NCI-H1930 (cell line): ENCODE results near the gene DNPH1.

ENCODE experiments used
- DNase-seq, 2 experiments: peaks; one replicate each; lab custom pipeline; 2025; lab: John Stamatoyannopoulos, UW

Gene DNPH1

DNA sequence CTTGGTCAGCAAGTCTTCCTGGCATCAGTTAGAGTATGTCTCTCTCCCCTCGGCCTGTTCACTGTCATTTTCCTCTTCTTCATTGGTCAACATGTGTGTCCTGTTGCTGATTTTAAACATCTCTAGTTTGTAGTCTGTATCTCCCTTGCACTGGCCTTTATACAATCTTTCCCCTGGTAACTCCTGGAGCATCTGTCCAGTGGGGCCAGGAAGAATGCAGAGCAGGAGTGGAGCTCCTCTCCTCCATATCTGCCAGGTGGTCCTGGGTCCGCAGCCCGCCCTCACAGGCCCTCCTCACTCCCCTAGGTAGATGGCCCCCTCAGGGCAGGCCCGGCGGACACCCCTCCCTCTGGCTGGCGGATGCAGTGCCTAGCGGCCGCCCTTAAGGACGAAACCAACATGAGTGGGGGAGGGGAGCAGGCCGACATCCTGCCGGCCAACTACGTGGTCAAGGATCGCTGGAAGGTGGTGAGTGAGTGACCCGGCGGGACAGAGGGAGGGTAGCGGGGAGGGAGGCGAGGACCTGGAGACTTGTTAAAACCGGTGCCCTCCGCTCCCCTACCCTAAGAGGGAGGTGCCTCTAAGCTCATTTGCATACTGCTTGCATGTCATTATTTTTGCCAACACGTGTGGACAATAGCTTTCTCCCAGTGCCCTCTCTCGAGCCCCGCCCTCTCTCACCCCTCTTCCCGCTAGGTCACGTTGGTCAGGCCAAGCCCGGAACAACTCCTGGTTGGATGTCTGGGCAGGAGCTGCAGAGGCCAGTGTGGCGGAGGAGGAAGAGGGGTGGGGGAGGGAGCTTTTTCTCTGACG lies 17.2 kb upstream of the DNPH1 start:
- DNase-seq, result no peak

DNA sequence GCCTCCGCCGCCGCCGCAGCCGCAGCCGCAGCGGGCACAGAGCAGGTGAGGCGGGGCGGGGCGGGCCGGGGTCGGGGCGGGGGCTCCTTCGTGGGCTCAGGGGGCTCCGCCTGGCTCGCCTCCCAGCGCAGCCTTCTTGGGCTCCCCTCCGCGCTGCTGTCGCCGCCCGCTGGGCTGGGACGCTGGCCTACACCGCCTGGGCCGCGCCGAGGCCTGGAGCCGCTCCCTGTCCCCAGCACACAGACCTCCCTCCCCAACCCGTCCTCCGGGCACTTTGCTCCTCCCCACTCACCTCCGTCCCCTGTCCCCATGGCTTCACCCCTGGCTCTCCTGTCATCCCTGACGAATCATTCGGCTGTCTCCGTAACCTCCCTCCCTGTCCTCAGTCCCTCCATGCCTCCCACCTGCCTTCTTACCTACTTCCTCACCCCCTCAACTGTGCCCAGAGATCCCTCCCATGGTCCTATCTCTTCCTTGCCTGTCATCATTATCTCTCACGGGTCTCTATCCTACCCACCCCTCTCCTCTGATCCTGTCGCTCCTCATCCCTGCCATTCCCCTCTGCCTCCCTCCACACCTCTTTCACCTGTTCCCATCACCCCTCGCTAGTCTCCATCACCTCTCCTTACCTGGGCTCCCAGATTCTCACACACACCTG lies 14.5 kb upstream of the DNPH1 start:
- DNase-seq, result no peak

DNA sequence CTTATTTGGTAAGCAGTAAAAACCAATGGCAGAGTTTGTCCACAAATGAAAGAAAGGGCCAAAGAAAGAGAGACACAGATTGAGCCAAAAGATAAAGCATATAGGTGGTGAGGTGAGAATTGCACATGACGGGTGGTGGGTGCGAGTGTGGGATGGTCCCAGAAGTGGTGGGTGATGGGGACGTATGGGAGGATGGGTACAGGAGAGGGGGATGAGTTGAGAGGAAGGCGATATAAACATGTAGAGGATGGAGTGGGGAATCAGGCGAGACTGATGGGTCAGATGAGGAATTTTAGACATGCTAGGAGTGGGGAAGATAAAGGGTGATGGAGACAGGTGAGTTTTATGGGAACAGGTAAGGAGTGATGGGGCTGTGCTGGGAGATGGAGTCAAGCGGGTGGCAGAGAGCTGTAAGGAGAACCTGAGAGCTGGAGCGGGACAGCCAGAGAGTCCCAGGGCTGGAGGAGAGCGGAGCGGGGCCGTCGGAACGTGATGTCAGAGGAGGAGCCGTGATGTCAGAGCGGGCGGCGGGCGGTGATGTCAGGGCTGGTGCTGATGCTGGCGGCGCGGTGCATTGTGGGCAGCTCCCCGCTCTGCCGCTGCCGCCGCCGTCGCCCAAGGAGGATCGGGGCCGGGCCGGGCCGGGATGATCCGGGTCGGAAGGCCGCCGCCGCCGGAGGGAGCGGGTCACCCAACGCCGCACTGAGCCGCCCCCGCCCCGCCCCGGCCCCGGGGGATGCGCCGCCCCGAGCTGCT lies 13.8 kb upstream of the DNPH1 start, which contains the start of gene TTBK1:
TSS of gene TTBK1 (plus strand) at position 574 of the 756 bp plus-strand sequence. CDS start 3,180 bp downstream, outside the sequence.
- DNase-seq, result peak; percentile 25 to 66

DNA sequence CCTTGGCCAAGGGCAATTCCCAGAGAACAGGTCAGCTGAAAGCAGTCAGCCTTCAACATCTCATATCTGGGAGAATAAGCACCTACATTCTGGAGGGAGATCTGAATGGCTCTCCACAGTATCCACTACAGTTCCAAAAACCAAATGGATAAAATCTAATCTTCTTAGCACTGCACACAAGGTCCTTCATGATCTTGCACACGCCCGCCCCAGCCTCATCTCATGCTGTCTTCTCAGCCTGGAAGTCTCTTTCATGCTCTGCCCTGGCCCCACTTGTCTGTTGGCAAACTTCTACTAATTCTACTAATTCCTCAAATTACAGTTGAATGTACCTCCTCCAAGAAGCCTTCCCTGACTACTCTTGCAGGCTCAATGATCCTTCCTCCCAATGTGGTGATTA lies 12.2 kb upstream of the DNPH1 start:
- no peak for DNase-seq

DNA sequence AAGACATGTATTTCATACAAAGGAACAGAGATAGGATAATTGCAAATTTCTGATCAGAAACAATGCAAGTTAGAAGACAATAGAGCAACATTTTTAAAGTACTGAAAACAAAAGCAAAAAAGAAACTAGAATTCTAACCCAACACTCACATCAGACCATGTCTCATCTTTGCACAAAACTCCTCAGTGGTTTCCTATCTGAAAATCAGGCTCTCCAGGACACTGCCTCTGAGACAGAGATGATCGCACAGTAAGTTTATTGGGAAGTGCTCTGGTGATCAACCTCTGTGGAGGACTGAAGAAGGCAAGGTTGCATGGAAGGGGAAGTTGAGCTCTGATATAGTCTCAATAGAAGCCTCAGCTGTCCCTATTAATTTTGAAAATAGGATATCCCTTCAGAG lies 11.7 kb upstream of the DNPH1 start:
- no peak for DNase-seq

DNA sequence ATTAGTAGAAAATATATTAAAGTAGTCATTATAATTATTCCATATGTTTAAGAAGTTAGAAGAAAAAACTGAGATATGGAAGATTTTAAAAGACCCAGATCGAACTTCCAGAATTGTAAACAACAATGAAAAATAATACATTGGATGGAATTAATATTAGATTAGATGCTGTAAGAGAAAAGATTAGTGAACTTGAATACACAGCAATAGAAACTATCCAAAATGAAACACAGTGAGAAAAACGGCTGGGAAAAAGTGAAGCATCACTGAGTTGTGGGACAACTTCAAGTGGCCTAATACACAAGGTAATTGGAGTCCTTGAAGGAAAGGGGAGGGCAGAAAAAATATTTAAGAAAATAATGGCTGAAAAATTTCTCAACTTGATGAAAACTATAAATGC lies 9.8 kb upstream of the DNPH1 start:
- no peak for DNase-seq

DNA sequence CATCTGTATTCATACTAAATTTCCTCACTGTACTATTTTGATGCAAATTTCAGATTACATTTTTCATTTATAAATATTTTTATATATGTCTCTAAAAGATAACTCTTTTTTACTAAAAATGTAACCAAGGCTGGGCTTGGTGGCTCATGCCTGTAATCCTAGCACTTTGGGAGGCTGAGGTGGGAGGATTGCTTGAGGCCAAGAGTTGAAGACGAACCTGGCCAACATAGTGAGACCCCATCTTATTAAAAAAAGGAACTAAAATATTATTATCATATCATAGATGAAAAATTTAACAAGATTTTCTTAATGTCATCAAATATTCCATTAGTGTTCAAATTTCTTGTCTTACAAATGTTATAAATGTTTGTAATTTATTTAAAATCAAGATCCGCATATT lies 6.6 kb upstream of the DNPH1 start:
- DNase-seq, result no peak

DNA sequence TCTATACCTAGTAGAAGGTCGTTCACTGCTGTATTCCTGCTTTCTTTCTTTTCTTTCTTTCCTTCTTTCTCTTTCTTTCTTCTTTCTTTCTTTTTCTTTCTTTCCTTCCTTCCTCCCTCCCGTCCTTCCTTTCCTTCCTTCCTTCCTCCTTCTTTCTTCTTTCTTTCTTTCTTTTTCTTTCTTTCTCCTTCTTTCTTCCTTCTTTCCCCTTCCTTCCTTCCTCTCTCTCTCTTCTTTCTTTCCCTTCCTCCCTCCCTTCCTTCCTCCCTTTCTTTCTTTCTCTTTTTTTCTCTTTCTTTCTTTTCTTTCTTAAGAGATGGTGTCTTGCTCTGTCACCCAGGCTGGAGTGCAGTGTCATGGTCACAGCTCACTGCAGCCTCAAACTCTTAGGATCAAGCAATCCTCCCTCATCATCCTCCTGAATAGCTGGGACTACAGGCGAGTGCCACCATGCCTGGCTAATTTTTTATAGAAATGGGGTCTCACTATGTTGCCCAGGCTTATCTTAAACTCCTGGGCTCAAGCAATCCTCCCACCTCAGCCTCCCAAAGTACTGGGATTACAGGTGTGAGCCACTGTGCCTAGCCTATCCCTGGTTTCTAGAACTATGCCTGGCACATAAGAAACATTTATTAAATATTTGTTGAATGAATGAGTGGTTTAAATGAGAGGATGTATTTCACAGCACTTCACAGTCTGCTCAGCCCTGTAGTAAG lies 2.6 kb upstream of the DNPH1 start:
- no peak for DNase-seq

DNA sequence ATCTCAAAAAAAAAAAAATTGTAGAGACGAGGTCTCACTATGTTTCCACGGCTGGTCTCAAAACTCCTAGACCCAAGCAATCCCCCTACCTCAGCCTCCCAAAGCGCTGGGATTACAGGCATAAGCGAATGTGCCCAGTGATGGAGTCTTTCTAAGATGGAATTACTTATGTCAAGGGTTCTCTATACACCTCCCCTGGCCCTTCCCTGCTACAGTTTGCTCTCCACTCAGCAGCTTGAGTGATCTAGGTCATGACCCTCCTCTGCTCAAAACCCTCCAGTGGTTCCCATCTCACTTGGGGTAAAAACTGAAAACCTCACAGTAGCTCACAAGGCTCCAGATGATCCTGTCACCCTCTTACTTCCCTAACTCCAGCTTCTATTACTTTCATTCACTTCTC lies 1.8 kb upstream of the DNPH1 start:
- no peak for DNase-seq

DNA sequence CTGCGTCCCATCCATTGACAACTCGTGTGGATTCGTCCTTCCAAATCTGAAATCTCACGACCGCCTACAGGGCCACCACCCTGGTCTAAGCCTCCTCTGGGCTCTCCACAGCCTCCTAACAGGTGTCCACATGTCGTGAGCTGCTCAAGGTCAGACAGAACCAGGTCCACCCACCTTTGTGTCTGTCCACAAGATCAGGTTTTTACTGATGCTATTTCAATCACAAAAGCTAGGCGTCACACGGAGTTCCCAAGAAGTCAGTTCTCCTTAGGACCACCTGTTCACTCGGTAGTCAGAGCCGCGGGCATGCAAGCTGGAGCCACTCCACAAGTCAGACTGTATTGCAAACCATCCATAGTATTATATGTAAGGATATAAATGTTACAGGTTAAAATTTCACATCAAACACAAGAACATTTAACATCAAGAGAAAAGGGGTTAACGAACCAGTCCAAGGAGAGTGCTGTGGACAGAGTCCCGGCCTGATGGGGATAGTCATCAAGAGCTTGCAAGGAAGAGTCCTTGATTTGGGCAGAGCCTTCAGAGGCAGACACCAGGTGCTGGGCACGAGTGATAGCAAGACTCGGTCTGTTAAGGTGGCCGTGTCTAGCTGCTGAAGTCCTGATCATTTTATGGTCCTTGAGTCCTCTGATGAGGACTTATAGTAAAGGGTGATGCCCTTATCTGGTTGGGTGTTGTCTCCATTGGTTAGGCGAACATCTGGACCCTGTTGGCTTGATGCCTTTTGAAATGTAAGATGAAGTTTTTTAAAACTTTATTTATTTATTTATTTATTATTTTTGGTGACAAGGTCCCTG lies 731 bp upstream of the DNPH1 start:
- DNase-seq, result no peak

DNA sequence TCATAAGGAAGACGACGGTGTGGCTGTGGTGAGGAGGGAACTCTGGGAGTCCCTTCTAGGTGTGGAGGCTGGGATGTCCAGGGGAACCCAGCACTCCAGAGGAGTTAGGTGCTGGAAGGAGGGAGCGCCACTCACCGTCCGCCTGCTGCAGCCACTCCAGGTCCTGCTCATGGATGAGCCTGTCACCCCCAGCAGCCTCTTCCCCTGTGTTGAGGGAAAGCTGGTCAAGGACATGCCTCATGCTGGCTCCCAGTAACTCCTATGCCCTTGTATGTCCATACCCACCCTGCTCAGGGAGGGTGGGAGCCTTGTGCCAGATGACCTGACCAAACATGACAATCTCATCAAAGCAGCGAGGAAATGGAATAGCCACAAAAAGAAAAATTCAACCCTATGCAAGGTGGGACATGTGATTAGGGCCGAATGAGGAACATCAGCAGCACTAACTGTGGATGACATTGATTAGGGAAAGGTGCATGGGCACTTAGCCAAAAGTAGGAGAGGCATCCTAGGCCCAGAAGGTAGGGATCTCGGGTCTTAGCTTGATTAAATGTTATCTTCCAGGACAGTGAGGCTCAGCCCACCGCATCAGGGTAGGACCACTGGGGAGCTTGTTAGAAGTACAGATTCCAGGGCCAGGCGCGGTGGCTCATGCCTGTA lies 3.0 kb downstream of the DNPH1 start:
- no peak for DNase-seq

DNA sequence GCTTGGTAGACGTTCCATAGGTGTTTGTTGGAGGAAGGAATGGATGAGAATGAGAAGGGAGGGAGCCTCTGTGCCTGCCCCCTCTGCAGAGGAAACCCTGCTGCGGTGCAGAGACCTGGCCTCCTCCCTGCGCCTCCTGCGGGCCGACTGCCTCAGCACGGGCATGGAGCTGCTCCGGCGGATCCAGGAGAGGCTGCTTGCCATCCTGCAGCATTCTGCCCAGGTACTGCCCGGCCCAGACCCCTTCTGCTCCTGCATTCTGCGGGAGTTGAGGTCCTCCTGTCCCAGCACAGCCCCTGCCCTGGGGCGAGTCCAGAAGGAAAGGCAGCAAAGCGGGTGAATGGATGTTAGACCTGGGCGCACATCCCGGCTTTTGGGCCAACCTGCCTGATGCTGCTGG lies 6.1 kb downstream of the DNPH1 start:
- no peak for DNase-seq

DNA sequence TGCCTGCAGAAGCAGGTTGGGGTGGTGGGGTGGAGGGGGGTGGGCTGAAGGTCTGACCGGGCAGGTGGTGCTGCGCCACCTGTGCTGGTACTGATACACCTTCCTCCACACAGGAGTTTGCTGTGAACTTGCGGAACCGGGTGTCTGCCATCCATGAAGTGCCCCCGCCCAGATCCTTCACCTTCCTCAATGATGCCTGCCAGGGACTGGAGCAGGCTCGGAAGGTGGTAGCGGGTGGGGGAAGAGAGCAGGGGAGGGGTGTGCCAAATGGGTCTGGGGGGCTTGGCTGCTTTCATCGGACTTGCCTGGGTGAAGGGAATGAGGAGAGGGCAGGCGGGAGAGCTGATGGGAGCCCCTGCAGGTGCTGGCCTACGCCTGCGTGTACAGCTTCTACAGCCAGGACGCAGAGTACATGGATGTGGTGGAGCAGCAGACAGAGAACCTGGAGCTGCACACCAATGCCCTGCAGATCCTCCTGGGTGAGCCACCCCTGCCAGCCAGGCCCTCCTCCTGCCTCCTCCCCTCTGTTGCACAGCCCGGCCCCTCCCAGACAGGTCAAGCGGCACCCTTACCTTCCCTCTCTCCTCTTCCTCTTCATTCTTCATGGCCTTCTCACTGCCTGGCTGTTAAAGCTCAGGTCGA lies 6.7 kb downstream of the DNPH1 start:
- DNase-seq, result no peak

DNA sequence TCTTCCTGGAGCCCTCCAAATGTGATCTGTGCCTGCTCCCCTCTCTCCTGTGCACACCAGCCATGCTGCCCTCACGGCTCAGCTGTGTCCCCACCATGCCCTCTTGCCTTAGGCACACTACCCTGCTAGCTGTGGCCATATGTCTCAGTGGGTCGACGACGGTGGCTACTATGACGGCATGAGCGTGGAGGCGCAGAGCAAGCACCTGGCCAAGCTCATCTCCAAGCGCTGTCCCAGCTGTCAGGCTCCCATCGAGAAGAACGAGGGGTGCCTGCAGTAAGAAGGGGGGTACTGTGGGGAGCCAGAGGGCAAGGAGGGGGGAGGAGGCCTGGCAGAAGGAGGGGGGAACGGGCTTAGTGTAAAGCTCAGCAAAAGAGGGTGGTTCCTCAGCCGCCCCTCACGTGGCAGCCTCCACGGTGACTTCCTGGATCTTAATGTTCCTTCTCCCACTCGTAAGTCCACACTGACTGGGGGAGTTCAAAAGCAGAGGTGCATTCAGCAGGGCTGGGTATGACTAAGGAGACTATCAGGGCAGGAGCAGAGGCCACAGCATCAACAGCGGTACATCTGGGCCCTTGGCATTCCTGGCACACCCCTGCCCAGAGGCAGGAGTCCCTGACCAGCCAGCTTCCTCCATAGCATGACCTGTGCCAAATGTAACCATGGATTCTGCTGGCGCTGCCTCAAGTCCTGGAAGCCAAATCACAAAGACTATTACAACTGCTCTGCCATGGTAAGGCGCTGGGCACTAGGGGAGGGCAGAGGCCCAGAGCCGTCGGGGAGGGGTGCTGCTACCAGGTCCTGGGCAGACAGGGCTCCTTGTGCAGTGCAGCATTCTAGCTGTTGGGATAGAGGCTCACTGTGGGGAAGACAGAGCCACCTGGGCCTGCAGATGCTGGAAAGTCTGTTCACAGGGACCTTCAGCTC lies 8.0 kb downstream of the DNPH1 start:
- no peak for DNase-seq

DNA sequence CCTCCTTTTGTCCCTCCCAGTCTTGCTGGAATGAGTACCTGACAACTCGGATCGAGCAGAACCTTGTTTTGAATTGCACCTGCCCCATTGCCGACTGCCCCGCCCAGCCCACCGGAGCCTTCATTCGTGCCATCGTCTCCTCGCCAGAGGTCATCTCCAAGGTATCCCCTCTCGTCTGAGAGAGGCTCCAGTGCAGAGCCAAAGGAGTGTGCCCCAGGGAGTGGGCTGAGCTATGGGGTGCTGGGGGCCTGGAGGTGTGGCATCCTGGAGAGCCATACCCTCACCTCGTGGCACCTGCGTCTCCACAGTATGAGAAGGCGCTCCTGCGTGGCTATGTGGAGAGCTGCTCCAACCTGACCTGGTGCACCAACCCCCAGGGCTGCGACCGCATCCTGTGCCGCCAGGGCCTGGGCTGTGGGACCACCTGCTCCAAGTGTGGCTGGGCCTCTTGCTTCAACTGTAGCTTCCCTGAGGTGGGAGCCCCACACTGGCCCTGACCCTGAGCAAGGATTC lies 8.8 kb downstream of the DNPH1 start:
- DNase-seq, result no peak

DNA sequence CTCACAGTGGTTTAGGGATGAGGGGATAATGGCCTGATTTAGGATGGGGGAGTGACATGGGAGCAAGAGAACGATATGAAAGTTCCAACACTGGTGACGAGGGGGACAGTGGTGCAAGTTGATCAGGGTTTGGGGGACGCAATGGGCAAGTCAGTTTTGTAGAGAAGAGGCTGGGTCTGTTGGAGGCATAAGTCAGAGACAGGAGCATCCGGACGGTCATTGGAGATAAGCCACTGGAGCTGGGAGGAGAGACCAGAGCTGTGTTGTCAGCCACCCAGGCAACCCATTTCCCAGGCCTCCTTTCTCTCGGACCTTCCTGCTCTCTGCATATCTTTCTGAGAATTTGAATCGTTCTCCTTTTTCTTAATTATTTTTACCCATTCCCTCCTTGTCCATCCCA lies 9.5 kb downstream of the DNPH1 start:
- DNase-seq, result no peak

DNA sequence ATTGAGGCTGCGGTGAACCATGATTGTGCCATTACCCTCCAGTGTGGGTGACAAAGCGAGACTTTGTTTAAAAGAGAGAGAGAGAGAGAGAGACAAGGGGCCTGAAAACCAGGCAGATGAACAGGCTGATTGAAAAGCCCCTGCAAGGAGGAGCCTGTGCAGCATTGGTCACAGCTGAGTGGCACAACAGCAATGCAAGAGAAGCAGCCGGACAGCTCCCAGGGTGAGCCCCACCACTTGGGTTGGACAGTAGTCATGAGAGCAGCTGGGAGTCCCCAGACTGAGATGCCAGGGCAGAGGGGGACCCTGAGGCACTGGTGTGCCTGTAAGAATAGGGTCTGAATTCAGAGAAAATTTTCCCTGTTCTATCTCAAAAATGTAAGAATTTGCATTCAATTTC lies 10.2 kb downstream of the DNPH1 start:
- no peak for DNase-seq

DNA sequence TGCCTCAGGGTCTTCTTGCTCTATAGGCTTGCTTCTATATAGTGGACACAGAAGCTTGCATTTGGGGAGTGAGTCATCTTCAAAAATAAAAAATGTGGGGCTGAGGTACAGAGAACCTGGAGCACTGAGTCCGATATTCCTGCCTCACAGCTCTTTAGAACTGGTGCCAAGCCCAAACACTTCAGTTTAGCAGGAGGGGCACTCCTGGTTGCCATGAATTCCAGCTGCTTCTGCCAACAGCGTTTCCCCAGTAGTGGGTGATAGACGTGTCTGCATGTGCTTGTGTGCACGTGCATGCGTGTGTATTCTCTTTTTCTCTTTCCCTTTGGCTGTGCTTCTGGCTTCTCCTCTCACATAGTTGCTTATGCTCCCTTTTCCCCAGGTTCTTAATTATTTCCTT lies 11.9 kb downstream of the DNPH1 start:
- DNase-seq, result no peak

DNA sequence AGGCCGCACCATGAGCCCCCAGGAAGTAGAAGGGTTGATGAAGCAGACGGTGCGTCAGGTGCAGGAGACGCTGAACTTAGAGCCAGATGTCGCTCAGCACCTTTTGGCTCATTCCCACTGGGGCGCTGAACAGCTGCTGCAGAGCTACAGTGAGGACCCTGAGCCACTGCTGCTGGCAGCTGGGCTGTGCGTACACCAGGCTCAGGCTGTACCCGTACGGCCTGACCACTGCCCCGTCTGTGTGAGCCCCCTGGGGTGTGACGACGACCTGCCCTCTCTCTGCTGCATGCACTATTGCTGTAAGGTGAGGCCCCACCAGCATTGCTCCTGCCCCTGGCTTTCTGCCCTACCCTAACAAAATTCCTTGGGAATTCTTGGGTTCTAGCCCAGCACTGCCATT lies 13.1 kb downstream of the DNPH1 start:
- no peak for DNase-seq
